Left ventricle myocardium inferior (tissue), 1 donor: ENCODE measurements around the gene ZNF285. TPM values are rescaled to one million over a fixed set of nuclear protein-coding genes. Genes with fewer than 3 reads are reported as not detected.

Experiments used
- DNase-seq: peaks from one replicate; pipeline ENCODE4 v3.0.0-alpha.2; 2020
- H3K27ac ChIP-seq: fragments of 200-600 bp; replicated peaks from 2 replicates; pipeline ENCODE4 v1.8.0; 2021
- H3K27me3 ChIP-seq: fragments of 200-600 bp; 2 replicates; pipeline ENCODE4 v1.8.0; 2021; ENCODE audit warnings: low read depth
- H3K36me3 ChIP-seq: fragments of 200-600 bp; 2 replicates; pipeline ENCODE4 v1.8.0; 2021
- H3K4me1 ChIP-seq: fragments of 200-600 bp; 2 replicates; pipeline ENCODE4 v1.8.0; 2021
- H3K4me3 ChIP-seq: fragments of 200-600 bp; 2 replicates; pipeline ENCODE4 v1.8.0; 2021; ENCODE audit warnings: mild to moderate bottlenecking, moderate library complexity
- H3K9me3 ChIP-seq: fragments of 200-600 bp; replicated peaks from 2 replicates; pipeline ENCODE4 v1.8.0; 2021
- CTCF ChIP-seq: fragments of 200-600 bp; IDR thresholded peaks from 2 replicates; pipeline ENCODE4 v1.8.0; 2021; ENCODE audit warnings: antibody characterized with exemption, mild to moderate bottlenecking, borderline replicate concordance
- intact Hi-C: fragments of 100-400 bp; cut with micrococcal nuclease; formaldehyde crosslinking; loops from one replicate; pipeline ENCODE4 v1.11.0; 2022
- total RNA-seq: library from RNA; stranded (reverse); fragmentation: NEBNext Ultra II Directional; extraction: Animal tissue kit (Norgen Biotek cat#: 25700); gene quantifications from one replicate; pipeline ENCODE4 v1.2.1, GENCODE V29; 2021
- donor health status: DM: no; HTN: yes; CAD: no; lungs with severe emphysema.

Gene ZNF285
- total RNA-seq, 1 donor from 2014 or later: 5.4 TPM

- TF ChIP-seq CTCF: no peak
- Histone ChIP-seq H3K36me3 (no peaks in the 10 kb centered on the region), H3K27me3 (no peaks in the 10 kb centered on the region), H3K4me1 (no peaks in the 10 kb centered on the region), H3K9me3 (peaks cover 56% of the 10 kb centered on the region), H3K4me3 (no peak overlapping the region), H3K27ac (no peak overlapping the region)
- intact Hi-C loops: no loop called here
- no peak for DNase-seq
These were observed 26.6 kb downstream of the ZNF285 start for GRCh38 chr19:44374789-44375188.

GRCh38 chr19:44371815-44372480, 29.5 kb downstream of the ZNF285 start:
- H3K27ac ChIP-seq: no peak overlapping the region
- H3K27me3 ChIP-seq: peaks cover 6% of the 10 kb centered on the region
- TF ChIP-seq CTCF: no peak
- H3K36me3 ChIP-seq: no peaks in the 10 kb centered on the region
- intact Hi-C loops: no loop called here
- no peak for DNase-seq
- H3K4me3 ChIP-seq: no peak overlapping the region
- peaks cover 45% of the 10 kb centered on the region for H3K9me3 ChIP-seq
- no peaks in the 10 kb centered on the region for H3K4me1 ChIP-seq

- H3K9me3 ChIP-seq: peaks cover 17% of the 10 kb centered on the region
- TF ChIP-seq CTCF: no peak
- intact Hi-C loops: no loop called here
- H3K36me3 ChIP-seq: no peaks in the 10 kb centered on the region
- no peaks in the 10 kb centered on the region for H3K4me1 ChIP-seq
- peaks cover 17% of the 10 kb centered on the region for H3K27me3 ChIP-seq
- no peak overlapping the region for H3K4me3 ChIP-seq
- DNase-seq: no peak
- no peak overlapping the region for H3K27ac ChIP-seq
These were observed 34.4 kb downstream of the ZNF285 start for GRCh38 chr19:44367024-44367423.

- peak; percentile 83 for DNase-seq
- intact Hi-C loops: no loop called here
- Histone ChIP-seq H3K27ac (peak within 1 kb of the TSS; percentile 63), H3K4me1 (peaks cover 17% of the 10 kb centered on the region), H3K9me3 (peaks cover 32% of the 10 kb centered on the region), H3K27me3 (no peaks in the 10 kb centered on the region), H3K36me3 (peaks cover 3% of the 10 kb centered on the region), H3K4me3 (peak within 1 kb of the TSS; percentile 76)
- no peak for TF ChIP-seq CTCF
These were observed 44.9 kb downstream of the ZNF285 start, which contains the start of gene ZNF112 for GRCh38 chr19:44356383-44357111. Gene ZNF112, minus strand, starts transcription at chr19:44356680. Its CDS starts 16,141 bp downstream, at chr19:44340539.

GRCh38 chr19:44346556-44346955, 54.9 kb downstream of the ZNF285 start:
- H3K9me3 ChIP-seq: peaks cover 97% of the 10 kb centered on the region
- peaks cover 46% of the 10 kb centered on the region for H3K36me3 ChIP-seq
- peaks cover 35% of the 10 kb centered on the region for H3K4me1 ChIP-seq
- H3K27me3 ChIP-seq: no peaks in the 10 kb centered on the region
- no peak for TF ChIP-seq CTCF
- no peak for DNase-seq
- no peak overlapping the region for H3K27ac ChIP-seq
- no peak overlapping the region for H3K4me3 ChIP-seq
- intact Hi-C loops: no loop called here
